ENCODE measurements around the gene MAN1A1. TPM values are rescaled to one million over a fixed set of nuclear protein-coding genes. Genes with fewer than 3 reads are reported as not detected.

Gene MAN1A1
- polyA plus RNA-seq, 1 donor from 2014 or later, result 4.6 TPM

DNA sequence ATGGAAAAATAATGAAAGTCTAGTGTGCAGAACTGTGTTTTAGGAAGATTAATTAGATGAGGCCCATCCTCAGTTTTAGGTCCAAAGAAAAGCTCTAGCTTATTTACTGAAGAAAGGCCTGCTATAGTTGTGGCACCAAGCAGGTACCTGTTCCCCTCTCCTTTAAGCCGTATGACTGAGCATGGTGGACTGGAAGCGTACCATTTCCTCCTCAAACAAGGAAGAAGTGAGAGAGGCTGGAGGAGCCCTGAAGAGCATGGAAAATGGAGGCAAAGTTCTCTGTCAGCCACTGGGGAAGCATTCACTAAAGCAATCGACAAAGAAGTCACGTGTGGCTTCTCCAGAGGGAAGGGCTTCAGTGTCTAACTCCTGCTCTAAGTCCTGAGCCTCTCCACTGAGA, 100.2 kb downstream of the MAN1A1 start:
- no peaks in the 10 kb centered on the region for H3K36me3 ChIP-seq (ENCODE audit: insufficient read depth, low read length)
- no peak overlapping the region for H3K9ac ChIP-seq (ENCODE audit: low read length)
- no peaks in the 10 kb centered on the region for H3K9me2 ChIP-seq (ENCODE audit: insufficient read depth, low read length)
- no peaks in the 10 kb centered on the region for H3K9me3 ChIP-seq (ENCODE audit: low read length)
- H3F3A ChIP-seq (ENCODE audit: insufficient read depth, low read length, poor library complexity, severe bottlenecking), result no peaks in the 10 kb centered on the region
- no peak overlapping the region for H3K4me3 ChIP-seq (ENCODE audit: low read length)
- no peak overlapping the region for H3K27ac ChIP-seq (ENCODE audit: low read length)
- H3K79me2 ChIP-seq (replicated peaks; ENCODE audit: insufficient read depth, low read length), result no peaks in the 10 kb centered on the region
- no peak overlapping the region for H3K4me2 ChIP-seq (ENCODE audit: low read length)
- H2AFZ ChIP-seq (ENCODE audit: low read depth, low read length), result no peak overlapping the region
- no peaks in the 10 kb centered on the region for H4K20me1 ChIP-seq (ENCODE audit: insufficient read depth)
- TF ChIP-seq SMC3 (conservative IDR thresholded peaks at IDR 0.05; ENCODE audit: poor library complexity), result no peak
- TF ChIP-seq TAF1 (IDR thresholded peaks at IDR 0.05; ENCODE audit: low read depth), result no peak
- TF ChIP-seq CTCF (IDR thresholded peaks at IDR 0.05; ENCODE audit: poor library complexity, severe bottlenecking), result no peak
- TF ChIP-seq MXI1 (conservative IDR thresholded peaks at IDR 0.05; ENCODE audit: poor library complexity, severe bottlenecking), result no peak
- no peak for TF ChIP-seq EZH2 (IDR thresholded peaks at IDR 0.05; ENCODE audit: borderline replicate concordance, insufficient read depth, low read length, poor library complexity, severe bottlenecking)
- no peak for TF ChIP-seq POLR2AphosphoS5 (IDR thresholded peaks at IDR 0.05)
- TF ChIP-seq EP300 (conservative IDR thresholded peaks at IDR 0.05; ENCODE audit: poor library complexity, severe bottlenecking), result no peak
- no peak for TF ChIP-seq REST (IDR thresholded peaks at IDR 0.05; ENCODE audit: borderline replicate concordance)
- no peak for TF ChIP-seq RAD21 (conservative IDR thresholded peaks at IDR 0.05)
- no peaks in the 10 kb centered on the region for H3K27me3 ChIP-seq (ENCODE audit: insufficient read depth, low read depth, low read length)

- Histone ChIP-seq H3K79me2 (replicated peaks; ENCODE audit: insufficient read depth, low read length) (no peaks in the 10 kb centered on the region), H3K36me3 (ENCODE audit: insufficient read depth, low read length) (no peaks in the 10 kb centered on the region), H3K9ac (ENCODE audit: low read length) (no peak overlapping the region), H2AFZ (ENCODE audit: low read depth, low read length) (no peak overlapping the region), H3K4me2 (ENCODE audit: low read length) (no peak overlapping the region), H3K4me3 (ENCODE audit: low read length) (no peak overlapping the region), H3K27ac (ENCODE audit: low read length) (no peak overlapping the region), H3K9me3 (ENCODE audit: low read length) (no peaks in the 10 kb centered on the region), H3K27me3 (ENCODE audit: insufficient read depth, low read depth, low read length) (no peaks in the 10 kb centered on the region), H3F3A (ENCODE audit: insufficient read depth, low read length, poor library complexity, severe bottlenecking) (no peaks in the 10 kb centered on the region), H3K9me2 (ENCODE audit: insufficient read depth, low read length) (no peaks in the 10 kb centered on the region), H4K20me1 (ENCODE audit: insufficient read depth) (no peaks in the 10 kb centered on the region)
- no peak for TF ChIP-seq RAD21 (conservative IDR thresholded peaks at IDR 0.05)
- TF ChIP-seq TAF1 (IDR thresholded peaks at IDR 0.05; ENCODE audit: low read depth), result no peak
- no peak for TF ChIP-seq SMC3 (conservative IDR thresholded peaks at IDR 0.05; ENCODE audit: poor library complexity)
- no peak for TF ChIP-seq EZH2 (IDR thresholded peaks at IDR 0.05; ENCODE audit: borderline replicate concordance, insufficient read depth, low read length, poor library complexity, severe bottlenecking)
- TF ChIP-seq POLR2AphosphoS5 (IDR thresholded peaks at IDR 0.05), result no peak
These were observed 102.1 kb downstream of the MAN1A1 start for GRCh38 chr6:119247504-119247903.

Data from neural cell (in vitro differentiated cells).